HG02981 (cell line): ENCODE data around the gene GPATCH2.
"Not testable (repeated sequence)": the region's sequence is repeated elsewhere in the genome, so short reads cannot be mapped to it uniquely, and the experiment has no call there.

Source experiments
- ATAC-seq: cut with Tn5 transposase; IDR thresholded peaks from one replicate; pipeline ENCODE4 v1.9.1; 2021; ENCODE audit warnings: mild to moderate bottlenecking, moderate library complexity; ENCODE audit not compliant: unreplicated experiment

GPATCH2 gene

GRCh38 chr1:217526636-217527035 lies 104.3 kb downstream of the GPATCH2 start:
- ATAC-seq = no peak

- ATAC-seq = no peak
Observed at GRCh38 chr1:217525773-217526490, 105.0 kb downstream of the GPATCH2 start.

GRCh38 chr1:217524787-217525520 lies 105.9 kb downstream of the GPATCH2 start:
- ATAC-seq = no peak

GRCh38 chr1:217523921-217524320 lies 107.0 kb downstream of the GPATCH2 start:
- ATAC-seq = not testable (repeated sequence)

- ATAC-seq = no peak
Observed at GRCh38 chr1:217522277-217522676, 108.6 kb downstream of the GPATCH2 start.

- ATAC-seq = no peak
Observed at GRCh38 chr1:217521317-217521716, 109.6 kb downstream of the GPATCH2 start.

- ATAC-seq = no peak
Observed at GRCh38 chr1:217506878-217507277, 124.0 kb downstream of the GPATCH2 start.

- ATAC-seq = no peak
Observed at GRCh38 chr1:217498209-217498608, 132.7 kb downstream of the GPATCH2 start.

- ATAC-seq = peak; percentile 93
Observed at GRCh38 chr1:217495249-217495648, 135.6 kb downstream of the GPATCH2 start.

- ATAC-seq = peak; percentile 60
Observed at GRCh38 chr1:217494767-217495166, 136.1 kb downstream of the GPATCH2 start.

- no peak for ATAC-seq
Observed at GRCh38 chr1:217493290-217493689, 137.6 kb downstream of the GPATCH2 start.

GRCh38 chr1:217484871-217485270 lies 146.0 kb downstream of the GPATCH2 start:
- ATAC-seq = no peak

GRCh38 chr1:217482356-217483102 lies 148.4 kb downstream of the GPATCH2 start:
- ATAC-seq = peak; percentile 99

- ATAC-seq = no peak
Observed at GRCh38 chr1:217478450-217478849, 152.4 kb downstream of the GPATCH2 start.

- no peak for ATAC-seq
Observed at GRCh38 chr1:217472915-217473314, 158.0 kb downstream of the GPATCH2 start.

GRCh38 chr1:217471403-217471802 lies 159.5 kb downstream of the GPATCH2 start:
- ATAC-seq = no peak

GRCh38 chr1:217469983-217470382 lies 160.9 kb downstream of the GPATCH2 start:
- ATAC-seq = no peak

GRCh38 chr1:217465102-217465501 lies 165.8 kb downstream of the GPATCH2 start:
- ATAC-seq = no peak

GRCh38 chr1:217462666-217463065 lies 168.2 kb downstream of the GPATCH2 start:
- no peak for ATAC-seq

- no peak for ATAC-seq
Observed at GRCh38 chr1:217462159-217462558, 168.7 kb downstream of the GPATCH2 start.

GRCh38 chr1:217457016-217457415 lies 173.9 kb downstream of the GPATCH2 start:
- no peak for ATAC-seq

- ATAC-seq = no peak
Observed at GRCh38 chr1:217456261-217456660, 174.6 kb downstream of the GPATCH2 start.
